HUES6 (cell line): Measurements from ENCODE around the gene BDKRB2.

Experiments
- H3K27ac ChIP-seq: 2 replicates; pipeline ENCODE4 v1.7.0; 2013; ENCODE audit warnings: low read depth, mild to moderate bottlenecking, low read length, inconsistent platforms
- H3K27me3 ChIP-seq: 2 replicates; pipeline ENCODE4 v1.6.1; 2013; ENCODE audit warnings: low read length; ENCODE audit not compliant: control insufficient read depth, insufficient read depth
- H3K36me3 ChIP-seq: 2 replicates; pipeline ENCODE4 v1.6.1; 2013; ENCODE audit warnings: low read length; ENCODE audit not compliant: control insufficient read depth, insufficient read depth
- H3K4me1 ChIP-seq: 2 replicates; pipeline ENCODE4 v1.6.1; 2013; ENCODE audit warnings: low read length; ENCODE audit not compliant: control insufficient read depth, insufficient read depth
- H3K4me3 ChIP-seq: 2 replicates; pipeline ENCODE4 v1.5.1; 2013; ENCODE audit warnings: low read depth, low read length
- H3K9ac ChIP-seq: one replicate; pipeline ENCODE4 v1.6.1; 2013; ENCODE audit warnings: mild to moderate bottlenecking, low read length
- H3K9me3 ChIP-seq: 2 replicates; pipeline ENCODE4 v1.6.1; 2013; ENCODE audit warnings: low read depth, low read length; ENCODE audit not compliant: control insufficient read depth, insufficient read depth

Gene BDKRB2

DNA sequence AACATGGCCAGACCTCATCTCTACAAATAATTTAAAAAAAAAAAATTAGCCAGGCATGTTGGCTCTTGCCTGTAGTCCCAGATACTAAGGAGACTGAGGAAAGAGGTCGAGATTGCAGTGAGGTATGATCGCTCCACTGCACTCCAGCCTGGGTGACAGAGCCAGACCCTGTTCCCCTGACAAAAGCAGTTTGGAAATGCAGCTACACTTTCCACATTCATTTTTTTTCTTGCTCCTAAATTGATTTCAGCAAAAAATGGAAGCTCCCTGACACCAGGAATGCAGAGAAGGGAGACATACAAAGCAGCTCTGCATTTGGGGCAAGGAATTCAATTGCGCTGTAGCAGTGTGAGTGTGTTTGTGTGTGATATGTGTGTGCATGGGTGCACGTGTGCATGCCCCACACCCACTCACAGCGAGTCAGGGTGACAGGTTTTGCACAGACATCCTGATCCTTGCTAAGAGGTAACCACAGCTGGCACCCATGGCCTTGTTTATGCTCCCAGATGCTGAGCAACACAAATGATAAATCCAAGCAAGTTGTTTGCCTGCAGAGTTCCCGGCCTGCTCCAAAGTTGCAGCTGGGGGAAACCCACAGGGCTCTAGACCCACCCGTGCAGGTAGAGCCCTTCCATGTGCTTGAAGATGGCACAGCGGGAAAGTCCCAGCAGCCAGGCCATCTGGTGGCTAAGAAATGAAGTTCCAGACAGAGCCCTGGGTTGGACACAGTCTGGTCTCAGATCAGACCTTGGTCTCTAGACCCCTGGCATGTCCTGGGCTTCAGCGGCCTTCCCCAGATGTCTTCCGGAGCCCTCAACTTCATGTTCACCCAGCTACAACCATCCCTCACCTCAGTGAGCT is 25.9 kb upstream of the BDKRB2 start:
- no peaks in the 10 kb centered on the region for H3K9me3 ChIP-seq
- H3K9ac ChIP-seq: no peak overlapping the region
- peaks cover 5% of the 10 kb centered on the region; the same call in 1 of the 2 replicates for H3K4me1 ChIP-seq
- H3K27me3 ChIP-seq: no peaks in the 10 kb centered on the region
- no peak overlapping the region for H3K27ac ChIP-seq
- H3K36me3 ChIP-seq: no peaks in the 10 kb centered on the region
- no peak overlapping the region for H3K4me3 ChIP-seq

- Histone ChIP-seq H3K4me1 (peaks cover 5% of the 10 kb centered on the region; the same call in 1 of the 2 replicates), H3K9ac (no peak overlapping the region), H3K27ac (no peak overlapping the region), H3K4me3 (no peak overlapping the region), H3K36me3 (no peaks in the 10 kb centered on the region), H3K27me3 (no peaks in the 10 kb centered on the region), H3K9me3 (no peaks in the 10 kb centered on the region)
These were observed 24.4 kb upstream of the BDKRB2 start for GRCh38 chr14:96180043-96180874.

DNA sequence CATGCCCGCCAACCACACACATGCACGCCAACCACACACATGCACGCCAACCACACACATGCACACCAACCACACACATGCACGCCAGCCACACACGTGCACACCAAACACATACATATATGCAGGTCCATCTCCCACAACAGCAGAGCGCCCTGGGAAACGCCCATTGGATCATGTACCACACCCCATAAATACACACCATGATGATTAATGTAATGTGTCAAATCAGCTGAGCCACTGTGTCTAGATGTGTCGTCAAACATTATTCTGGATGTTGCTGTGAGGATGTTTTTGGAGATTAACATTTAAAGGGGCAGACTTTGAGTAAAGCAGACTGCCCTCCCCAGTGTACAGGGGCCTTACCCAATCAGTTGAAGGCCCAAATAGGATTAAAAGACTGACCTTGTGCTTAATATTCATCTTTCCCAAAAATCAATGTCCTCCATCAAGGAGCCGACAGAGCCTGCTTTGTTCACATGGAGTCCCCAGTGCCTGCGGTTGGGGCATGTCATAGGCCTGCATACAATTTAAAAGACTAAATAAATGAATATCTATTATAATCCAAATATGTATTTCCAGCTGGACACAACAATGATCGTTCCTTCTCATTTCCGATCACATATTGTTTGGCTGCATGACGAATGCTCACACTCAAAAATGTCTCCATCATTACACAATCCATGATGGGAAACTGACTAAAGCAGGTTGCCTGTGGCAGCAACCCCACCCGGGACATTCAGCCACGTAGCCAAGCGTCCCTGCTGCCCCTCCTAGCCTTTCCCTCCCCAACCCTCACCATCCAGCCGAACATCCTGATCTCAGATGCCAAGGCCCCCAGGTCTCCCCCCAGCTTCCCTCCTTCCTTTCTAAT is 23.2 kb upstream of the BDKRB2 start:
- Histone ChIP-seq H3K9ac (no peak overlapping the region), H3K9me3 (no peaks in the 10 kb centered on the region), H3K36me3 (no peaks in the 10 kb centered on the region), H3K4me3 (no peak overlapping the region), H3K27me3 (no peaks in the 10 kb centered on the region), H3K27ac (no peak overlapping the region), H3K4me1 (peaks cover 5% of the 10 kb centered on the region; the same call in 1 of the 2 replicates)

GRCh38 chr14:96182546-96182945 is 22.1 kb upstream of the BDKRB2 start:
- no peaks in the 10 kb centered on the region for H3K36me3 ChIP-seq
- peaks cover 5% of the 10 kb centered on the region; the same call in 1 of the 2 replicates for H3K4me1 ChIP-seq
- H3K27ac ChIP-seq: no peak overlapping the region
- no peak overlapping the region for H3K4me3 ChIP-seq
- H3K9me3 ChIP-seq: no peaks in the 10 kb centered on the region
- no peaks in the 10 kb centered on the region for H3K27me3 ChIP-seq
- no peak overlapping the region for H3K9ac ChIP-seq

DNA sequence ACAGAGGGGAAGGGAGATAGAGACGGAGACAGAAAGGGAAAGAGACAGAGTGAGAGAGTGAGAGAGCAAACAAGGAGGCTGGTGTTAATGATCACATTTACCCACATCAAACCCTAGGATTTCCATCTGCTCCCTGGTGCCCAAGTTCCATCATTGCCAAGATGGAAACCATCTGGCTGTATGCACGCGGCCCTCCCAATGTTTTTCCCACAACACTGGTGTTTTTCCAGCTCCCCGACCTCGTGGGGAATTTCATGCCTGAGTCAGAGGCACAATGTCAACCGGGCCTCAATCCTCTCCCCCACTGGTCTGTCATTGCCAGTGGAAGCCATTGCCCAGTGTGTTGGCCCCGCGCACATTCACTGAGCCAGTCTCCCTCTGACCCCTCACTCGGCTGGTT is 19.9 kb upstream of the BDKRB2 start:
- Histone ChIP-seq H3K27ac (no peak overlapping the region), H3K9ac (no peak overlapping the region), H3K4me1 (no peaks in the 10 kb centered on the region), H3K9me3 (no peaks in the 10 kb centered on the region), H3K27me3 (no peaks in the 10 kb centered on the region), H3K4me3 (no peak overlapping the region), H3K36me3 (no peaks in the 10 kb centered on the region)

DNA sequence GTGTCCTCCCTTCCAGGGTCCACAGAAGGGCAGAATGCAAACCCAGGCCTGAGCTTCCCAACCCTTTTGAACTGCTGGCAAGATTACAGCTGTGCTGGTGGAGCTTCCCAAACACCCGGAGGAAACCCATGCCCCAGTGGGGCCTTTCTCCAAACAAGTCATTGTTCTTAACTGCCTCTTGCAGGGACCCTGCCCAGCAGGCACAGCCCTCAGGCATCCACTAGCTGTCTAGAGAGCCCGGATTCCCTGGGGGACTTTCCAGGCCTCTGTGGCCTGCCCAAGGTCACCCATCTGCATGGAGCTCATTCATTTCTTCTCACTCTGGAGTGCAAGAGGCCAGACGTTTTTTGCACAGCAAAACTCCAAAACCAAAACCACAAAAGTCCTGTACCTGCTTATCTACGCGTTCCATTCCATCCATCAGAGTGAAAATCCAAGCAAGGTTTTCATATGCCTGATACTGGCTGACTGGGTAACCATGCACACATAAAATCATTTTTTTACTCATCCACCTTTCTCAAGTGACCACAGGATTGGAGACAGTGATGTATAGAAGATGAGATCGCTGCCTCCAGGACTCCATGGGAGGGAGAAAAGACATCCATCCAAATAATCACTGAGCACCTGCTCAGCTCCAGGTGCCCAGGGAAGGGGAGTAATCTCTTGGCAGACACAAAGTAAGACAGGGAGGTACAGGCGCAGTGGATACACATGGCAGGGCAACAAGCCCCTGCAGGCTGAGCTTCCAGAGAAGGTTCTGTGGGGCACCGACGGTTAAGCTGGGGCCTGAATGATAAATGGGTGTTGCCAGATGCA is 17.2 kb upstream of the BDKRB2 start:
- H3K9ac ChIP-seq: no peak overlapping the region
- H3K27me3 ChIP-seq: no peaks in the 10 kb centered on the region
- no peak overlapping the region for H3K27ac ChIP-seq
- H3K36me3 ChIP-seq: no peaks in the 10 kb centered on the region
- H3K4me1 ChIP-seq: peaks cover 15% of the 10 kb centered on the region
- no peak overlapping the region for H3K4me3 ChIP-seq
- H3K9me3 ChIP-seq: no peaks in the 10 kb centered on the region

DNA sequence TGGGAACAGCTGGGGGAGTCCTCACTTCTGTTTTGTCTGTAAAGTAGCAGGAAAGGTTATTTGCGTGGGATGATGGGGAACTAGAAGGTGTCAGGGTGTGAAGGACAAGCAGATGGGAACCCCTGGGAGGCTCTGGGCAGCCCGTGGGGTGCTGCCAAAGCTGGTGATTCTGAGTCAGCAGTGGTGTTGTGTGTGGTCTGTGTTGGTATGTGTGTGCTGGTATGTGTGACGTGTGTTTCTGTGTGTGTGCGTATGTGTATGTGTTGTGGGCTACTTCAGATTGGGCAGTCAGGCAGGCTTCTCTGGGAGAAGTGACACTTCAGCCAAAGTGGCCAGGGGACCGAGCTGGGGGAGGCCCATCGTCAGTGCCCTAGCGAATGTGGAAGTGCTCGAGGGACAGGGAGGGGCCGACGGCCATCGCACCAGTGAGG is 15.3 kb upstream of the BDKRB2 start:
- no peak overlapping the region for H3K4me3 ChIP-seq
- no peak overlapping the region for H3K27ac ChIP-seq

GRCh38 chr14:96191353-96191752 is 13.3 kb upstream of the BDKRB2 start:
- Histone ChIP-seq H3K4me3 (no peak overlapping the region), H3K9me3 (no peaks in the 10 kb centered on the region), H3K36me3 (no peaks in the 10 kb centered on the region), H3K27ac (no peak overlapping the region), H3K27me3 (no peaks in the 10 kb centered on the region), H3K9ac (no peak overlapping the region), H3K4me1 (peaks cover 32% of the 10 kb centered on the region)

More for the DNA sequence above, 15.3 kb upstream of the BDKRB2 start:
- H3K27me3 ChIP-seq: no peaks in the 10 kb centered on the region
- no peaks in the 10 kb centered on the region for H3K36me3 ChIP-seq
- peaks cover 32% of the 10 kb centered on the region for H3K4me1 ChIP-seq
- no peak overlapping the region for H3K9ac ChIP-seq
- H3K9me3 ChIP-seq: no peaks in the 10 kb centered on the region

- no peak overlapping the region for H3K4me3 ChIP-seq
- peak overlapping the region; percentile 1 for H3K9ac ChIP-seq
- no peaks in the 10 kb centered on the region for H3K36me3 ChIP-seq
- H3K4me1 ChIP-seq: peaks cover 32% of the 10 kb centered on the region
- H3K27ac ChIP-seq: no peak overlapping the region
- no peaks in the 10 kb centered on the region for H3K27me3 ChIP-seq
- H3K9me3 ChIP-seq: no peaks in the 10 kb centered on the region
These were observed 12.7 kb upstream of the BDKRB2 start for GRCh38 chr14:96191841-96192462.
